Type B pancreatic cell (in vitro differentiated cells): ENCODE results near the gene HEPN1. TPM values are rescaled to one million over a fixed set of nuclear protein-coding genes. Genes with fewer than 3 reads are reported as not detected.

Experiments
- DNase-seq: peaks from one replicate; pipeline ENCODE4 v3.0.0; 2021; ENCODE audit warnings: mixed read lengths; ENCODE audit not compliant: unreplicated experiment; ENCODE audit errors: extremely low spot score
- H3K27ac Mint-ChIP-seq: 2 replicates; pipeline ENCODE4 v1.8.0; 2021; ENCODE audit warnings: mild to moderate bottlenecking, mixed read lengths
- H3K27me3 Mint-ChIP-seq: 2 replicates; pipeline ENCODE4 v1.8.0; 2021; ENCODE audit warnings: mixed read lengths
- H3K36me3 Mint-ChIP-seq: 2 replicates; pipeline ENCODE4 v1.8.0; 2021; ENCODE audit warnings: mixed read lengths
- H3K4me1 Mint-ChIP-seq: one replicate; pipeline ENCODE4 v1.8.0; 2021; ENCODE audit warnings: mixed read lengths; ENCODE audit not compliant: unreplicated experiment
- H3K4me3 Mint-ChIP-seq: 2 replicates; pipeline ENCODE4 v1.8.0; 2021; ENCODE audit warnings: mild to moderate bottlenecking, mixed read lengths
- H3K9me3 Mint-ChIP-seq: 2 replicates; pipeline ENCODE4 v1.8.0; 2021; ENCODE audit warnings: mixed read lengths
- long read RNA-seq: library from polyadenylated mRNA; unstranded; transcript quantifications from one replicate; pipeline ENCODE4 v2.0.0, GENCODE V29; 2020
- total RNA-seq: library from RNA; stranded (reverse); gene quantifications from 2 replicates; pipeline ENCODE4 v1.2.1, GENCODE V29; 2021; ENCODE audit warnings: low replicate concordance
- TF ChIP-seq, protein P1 (sequence below): fragments of 200-600 bp; sonication (generic); conservative IDR thresholded peaks from 2 replicates; pipeline ENCODE4 v1.5.0; 2021; ENCODE audit warnings: antibody characterized with exemption, mild to moderate bottlenecking

Gene HEPN1
- not detected in 2 replicates for total RNA-seq
- long read RNA-seq, result 0 reads

- Mint-ChIP-seq H3K27ac (no peak within 1 kb of the TSS), H3K27me3 (peaks cover 69% of the 10 kb centered on the region), H3K9me3 (no peaks in the 10 kb centered on the region), H3K4me1 (no peaks in the 10 kb centered on the region), H3K4me3 (peak within 1 kb of the TSS; percentile 57), H3K36me3 (no peaks in the 10 kb centered on the region)
- DNase-seq, result no peak
- TF ChIP-seq, protein P1, sequence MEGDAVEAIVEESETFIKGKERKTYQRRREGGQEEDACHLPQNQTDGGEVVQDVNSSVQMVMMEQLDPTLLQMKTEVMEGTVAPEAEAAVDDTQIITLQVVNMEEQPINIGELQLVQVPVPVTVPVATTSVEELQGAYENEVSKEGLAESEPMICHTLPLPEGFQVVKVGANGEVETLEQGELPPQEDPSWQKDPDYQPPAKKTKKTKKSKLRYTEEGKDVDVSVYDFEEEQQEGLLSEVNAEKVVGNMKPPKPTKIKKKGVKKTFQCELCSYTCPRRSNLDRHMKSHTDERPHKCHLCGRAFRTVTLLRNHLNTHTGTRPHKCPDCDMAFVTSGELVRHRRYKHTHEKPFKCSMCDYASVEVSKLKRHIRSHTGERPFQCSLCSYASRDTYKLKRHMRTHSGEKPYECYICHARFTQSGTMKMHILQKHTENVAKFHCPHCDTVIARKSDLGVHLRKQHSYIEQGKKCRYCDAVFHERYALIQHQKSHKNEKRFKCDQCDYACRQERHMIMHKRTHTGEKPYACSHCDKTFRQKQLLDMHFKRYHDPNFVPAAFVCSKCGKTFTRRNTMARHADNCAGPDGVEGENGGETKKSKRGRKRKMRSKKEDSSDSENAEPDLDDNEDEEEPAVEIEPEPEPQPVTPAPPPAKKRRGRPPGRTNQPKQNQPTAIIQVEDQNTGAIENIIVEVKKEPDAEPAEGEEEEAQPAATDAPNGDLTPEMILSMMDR, result no peak
Observed at GRCh38 chr11:124918950-124919349, at the start of gene HEPN1. TSS of gene HEPN1 (plus strand) at chr11:124919250.

DNA sequence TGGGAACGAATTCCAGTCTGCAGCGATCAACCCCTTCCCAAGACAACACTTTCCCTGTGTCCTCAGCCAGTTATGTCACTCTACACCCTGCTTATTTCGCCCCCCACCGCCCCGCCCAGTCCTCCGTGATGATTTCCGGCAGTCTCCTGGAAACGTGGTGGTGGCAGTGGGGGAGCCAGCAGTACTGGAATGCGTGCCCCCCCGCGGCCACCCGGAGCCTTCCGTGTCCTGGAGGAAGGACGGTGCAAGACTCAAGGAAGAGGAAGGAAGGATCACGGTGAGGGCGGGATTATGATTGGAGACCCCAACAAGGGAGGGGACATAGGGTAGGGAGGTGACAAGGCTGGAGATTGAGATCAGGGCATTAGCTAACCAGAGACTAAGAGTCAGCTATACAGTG is 49.7 kb upstream of the HEPN1 start:
- no peak overlapping the region for H3K27ac Mint-ChIP-seq
- no peak overlapping the region for H3K4me3 Mint-ChIP-seq
- peaks cover 3% of the 10 kb centered on the region for H3K36me3 Mint-ChIP-seq
- peaks cover 10% of the 10 kb centered on the region for H3K4me1 Mint-ChIP-seq
- no peaks in the 10 kb centered on the region for H3K9me3 Mint-ChIP-seq
- DNase-seq, result peak; percentile 52
- H3K27me3 Mint-ChIP-seq, result peaks cover 99% of the 10 kb centered on the region
- TF ChIP-seq, protein P1, result no peak

- peak; percentile 29 for DNase-seq
- Mint-ChIP-seq H3K36me3 (peaks cover 3% of the 10 kb centered on the region), H3K9me3 (no peaks in the 10 kb centered on the region), H3K4me1 (peaks cover 10% of the 10 kb centered on the region), H3K27ac (no peak overlapping the region), H3K4me3 (peak overlapping the region; percentile 34), H3K27me3 (peaks cover 99% of the 10 kb centered on the region)
- TF ChIP-seq, protein P1, result no peak
Observed at GRCh38 chr11:124869856-124870387, 49.1 kb upstream of the HEPN1 start.

DNA sequence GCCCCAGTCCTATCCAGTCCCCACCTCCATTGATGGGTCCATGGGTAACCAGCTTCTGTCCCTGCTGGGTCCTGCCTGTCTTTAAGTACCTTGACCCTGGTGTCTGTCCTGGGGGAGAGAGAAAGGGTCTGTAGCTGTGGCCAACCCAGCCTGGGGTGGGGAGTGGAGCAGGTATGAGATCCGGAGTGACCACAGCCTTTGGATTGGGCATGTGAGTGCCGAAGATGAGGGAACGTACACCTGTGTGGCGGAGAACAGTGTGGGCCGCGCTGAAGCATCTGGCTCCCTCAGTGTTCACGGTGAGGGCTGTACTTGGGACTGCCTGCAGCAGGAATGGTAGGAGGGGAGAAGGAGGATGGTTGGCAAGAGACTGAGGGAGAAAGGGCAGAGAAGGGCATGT is 48.6 kb upstream of the HEPN1 start:
- no peak overlapping the region for H3K27ac Mint-ChIP-seq
- H3K4me1 Mint-ChIP-seq, result peaks cover 10% of the 10 kb centered on the region
- no peaks in the 10 kb centered on the region for H3K9me3 Mint-ChIP-seq
- DNase-seq, result peak; percentile 48
- peaks cover 100% of the 10 kb centered on the region for H3K27me3 Mint-ChIP-seq
- TF ChIP-seq, protein P1, result no peak
- peaks cover 3% of the 10 kb centered on the region for H3K36me3 Mint-ChIP-seq
- no peak overlapping the region for H3K4me3 Mint-ChIP-seq

DNA sequence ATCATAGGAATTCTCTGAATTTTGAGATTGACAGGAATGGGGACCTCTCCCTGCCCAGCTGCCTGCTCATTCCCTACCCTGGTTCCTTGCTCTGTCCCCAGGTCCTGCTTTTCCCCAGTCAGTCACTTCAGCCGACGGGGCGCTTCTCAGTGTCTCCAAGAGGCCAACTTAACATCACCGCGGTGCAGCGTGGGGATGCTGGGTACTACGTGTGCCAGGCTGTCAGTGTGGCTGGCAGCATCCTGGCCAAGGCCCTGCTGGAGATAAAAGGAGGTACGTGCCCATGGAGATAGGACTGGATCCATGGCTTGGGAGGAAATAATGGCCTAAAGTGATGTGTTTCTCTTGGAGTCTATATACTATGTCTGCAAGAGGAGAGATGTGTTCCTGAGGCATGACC is 46.8 kb upstream of the HEPN1 start:
- no peak overlapping the region for H3K27ac Mint-ChIP-seq
- TF ChIP-seq, protein P1, result no peak

More for the DNA sequence above, 46.8 kb upstream of the HEPN1 start:
- peak; percentile 52 for DNase-seq
- H3K27me3 Mint-ChIP-seq, result peaks cover 89% of the 10 kb centered on the region
- H3K4me3 Mint-ChIP-seq, result no peak overlapping the region
- H3K9me3 Mint-ChIP-seq, result no peaks in the 10 kb centered on the region
- H3K4me1 Mint-ChIP-seq, result peaks cover 11% of the 10 kb centered on the region
- H3K36me3 Mint-ChIP-seq, result peaks cover 3% of the 10 kb centered on the region
